Psoas muscle (tissue), 8 donors: ENCODE data around the gene IL17RB. TPM values are rescaled to one million over a fixed set of nuclear protein-coding genes. Genes with fewer than 3 reads are reported as not detected.
A peak's percentile ranks its signal among the peaks of the same experiment; 100 is the strongest.

Source experiments
- ATAC-seq, 4 donors: fragments of 200-7000 bp; cut with Tn5 transposase; one replicate each; pipeline ENCODE4 v1.9.1; 2020; ENCODE audit warnings: moderate library complexity in 3 of 4, mild to moderate bottlenecking in 2 of 4
- DNase-seq, 2 donors: peaks; one replicate each; pipeline ENCODE4 v3.0.0-alpha.2; 2020
- H3K27ac ChIP-seq: fragments of 200-600 bp; one replicate; pipeline ENCODE4 v1.8.0; 2022
- H3K27me3 ChIP-seq, 3 donors: fragments of 200-600 bp in 1 of 3; one replicate each; pipeline versions ENCODE4 v1.6.1 to v1.8.0; 2013 to 2022; ENCODE audit warnings: low read length in 2 of 3, mild to moderate bottlenecking in 2 of 3, moderate library complexity in 1 of 3; ENCODE audit not compliant: insufficient read depth in 3 of 3
- H3K36me3 ChIP-seq, 2 donors: fragments of 200-600 bp in 1 of 2; one replicate each; pipeline versions ENCODE4 v1.6.1 to v1.8.0; 2013 to 2022; ENCODE audit warnings: low read depth in 1 of 2, mild to moderate bottlenecking in 1 of 2, moderate library complexity in 1 of 2; ENCODE audit not compliant: insufficient read depth in 1 of 2
- H3K4me1 ChIP-seq: fragments of 200-600 bp; one replicate; pipeline ENCODE4 v1.8.0; 2022
- H3K4me3 ChIP-seq: fragments of 200-600 bp; one replicate; pipeline ENCODE4 v1.8.0; 2022; ENCODE audit warnings: mild to moderate bottlenecking
- H3K9me3 ChIP-seq: fragments of 200-600 bp; one replicate; pipeline ENCODE4 v1.8.0; 2022
- CTCF ChIP-seq: fragments of 200-600 bp; IDR thresholded peaks from one replicate; pipeline ENCODE4 v1.8.0; 2022; ENCODE audit warnings: antibody characterized with exemption
- WGBS, 3 donors: extraction: QIAGEN DNeasy Blood & Tissue Kit; methylation state at CpG; one replicate each; pipeline versions ENCODE4 v1.1.6 to v1.1.7; 2013; 5-methylcytosine and 5-hydroxymethylcytosine counted together
- intact Hi-C, 2 donors: fragments of 100-400 bp; cut with DNase I; formaldehyde crosslinking; loops; one replicate each; pipeline versions ENCODE4 v1.11.0 to v1.14.2; 2022
- polyA plus RNA-seq, 3 donors: library from polyadenylated mRNA; stranded (reverse); fragments of 200-250 nt; gene quantifications; one replicate each; pipeline ENCODE4 v1.2.3, GENCODE V29; 2013
- total RNA-seq, 4 donors: library from RNA; stranded (reverse); fragmentation: NEBNext Ultra II Directional in 2 of 4; extraction: Animal tissue kit (Norgen Biotek cat#: 25700) in 2 of 4; gene quantifications; one replicate each; pipeline versions ENCODE4 v1.2.1 to v1.2.4, GENCODE V29; 2021 to 2023
- donor health status: healthy with polysubstance abuse.
- donor health status: DM: no; HTN: no; CAD: no; lungs with moderate emphysema.
- donor health status: Bipolar disorder and iron deficiency.
- donor health status: healthy.
- donor health status: DM: yes; HTN: yes; CAD: no.
- donor health status: DM: no; HTN: no; CAD: no.
- donor health status: DM: no; HTN: no; CAD: no.
- donor health status: DM: yes; HTN: yes; CAD: no.

IL17RB gene
- total and polyA plus RNA-seq, 7 donors: 0.08 to 1.3 (median 0.96) TPM

GRCh38 chr3:53844262-53845102 lies 1.9 kb upstream of the IL17RB start:
- H3K36me3 ChIP-seq: no peaks in the 10 kb centered on the region
- intact Hi-C loops: loop anchor here in 1 of 2 donors (5.0 kb wide), 1 partner anchor 38 kb away; the partner anchor contains the start of gene ACTR8
- ATAC-seq (no peak), DNase-seq (no peak)
- TF ChIP-seq CTCF: no peak
- no peak overlapping the region for H3K4me3 ChIP-seq
- no peak overlapping the region for H3K27ac ChIP-seq
- H3K9me3 ChIP-seq: no peaks in the 10 kb centered on the region
- 82 to 91% (median 87%) methylated on average over 9 of the region's 9 CpGs for WGBS, 3 donors
- H3K4me1 ChIP-seq: peaks cover 4% of the 10 kb centered on the region
- H3K27me3 ChIP-seq: no peaks in the 10 kb centered on the region

GRCh38 chr3:53845103-53845880 lies 1.1 kb upstream of the IL17RB start:
- Histone ChIP-seq H3K9me3 (no peaks in the 10 kb centered on the region), H3K27ac (peak overlapping the region; percentile 86), H3K36me3 (no peaks in the 10 kb centered on the region), H3K4me1 (peaks cover 4% of the 10 kb centered on the region), H3K4me3 (peak overlapping the region; percentile 89), H3K27me3 (no peaks in the 10 kb centered on the region)
- DNase-seq (peak; percentile 59 to 77), ATAC-seq (peak; percentile 74 to 86 (median 78))
- intact Hi-C loops: loop anchor here in 1 of 2 donors (5.0 kb wide), 1 partner anchor 37 kb away; the partner anchor contains the start of gene ACTR8
- peak; percentile 30 for TF ChIP-seq CTCF
- WGBS, 3 donors: 15 to 18% (median 18%) methylated on average over 25 of the region's 25 CpGs

GRCh38 chr3:53845881-53846133 lies 561 bp upstream of the IL17RB start:
- DNase-seq (no peak), ATAC-seq (no peak)
- intact Hi-C loops: loop anchor here in 1 of 2 donors (5.0 kb wide), 1 partner anchor 36 kb away; the partner anchor contains the start of gene ACTR8
- TF ChIP-seq CTCF: no peak
- peak overlapping the region; percentile 86 for H3K27ac ChIP-seq
- 1 to 2% (median 1%) methylated on average over 19 to 34 of the region's 34 CpGs for WGBS, 3 donors
- H3K27me3 ChIP-seq: no peaks in the 10 kb centered on the region
- no peaks in the 10 kb centered on the region for H3K9me3 ChIP-seq
- no peaks in the 10 kb centered on the region for H3K36me3 ChIP-seq
- peaks cover 4% of the 10 kb centered on the region for H3K4me1 ChIP-seq
- peak overlapping the region; percentile 89 for H3K4me3 ChIP-seq

- H3K27ac ChIP-seq: no peak overlapping the region
These were observed 435 bp downstream of the IL17RB start for GRCh38 chr3:53846851-53847155.

More at GRCh38 chr3:53846851-53847155, 435 bp downstream of the IL17RB start:
- Histone ChIP-seq H3K27me3 (no peaks in the 10 kb centered on the region), H3K9me3 (no peaks in the 10 kb centered on the region), H3K36me3 (peaks cover 0 to under 1% of the 10 kb centered on the region in 2 donors), H3K4me3 (peak overlapping the region; percentile 89), H3K4me1 (peaks cover 4% of the 10 kb centered on the region)
- no peak for TF ChIP-seq CTCF
- no peak for DNase-seq
- intact Hi-C loops: loop anchor here in 1 of 2 donors (5.0 kb wide), 1 partner anchor 35 kb away; the partner anchor contains the start of gene ACTR8
- 49 to 63% (median 51%) methylated on average over 10 of the region's 10 CpGs for WGBS, 3 donors
- ATAC-seq: no peak
